Measurements from ENCODE around the gene B4GALT3. TPM values are rescaled to one million over a fixed set of nuclear protein-coding genes. Genes with fewer than 3 reads are reported as not detected.

Gene B4GALT3
- total and polyA plus RNA-seq, 12 donors, result 11.5 to 28.9 (median 19.6) TPM

GRCh38 chr1:161168906-161169305 is 8.4 kb downstream of the B4GALT3 start:
- DNase-seq, result no peak
- peaks cover 0 to 73% (median 23%) of the 10 kb centered on the region in 9 donors for H3K36me3 ChIP-seq
- intact Hi-C loops (cut with DNase I), result loop anchor here in 1 of 10 donors (5.0 kb wide), 1 partner anchor 37 kb away; the partner anchor contains the start of gene DEDD

GRCh38 chr1:161166669-161167548 is 10.4 kb downstream of the B4GALT3 start:
- DNase-seq (no peak), ATAC-seq (peak in 5 of 8 donors; percentile 0 to 8 (median 2))
- no peak for TF ChIP-seq CTCF (IDR thresholded peaks at IDR 0.05)
- Histone ChIP-seq H3K4me3 (peak overlapping the region; percentile 62 to 92 (median 78)), H3K27me3 (no peaks in the 10 kb centered on the region), H3K27ac (peak overlapping the region in 9 of 10 donors; percentile 86 to 94 (median 89)), H3K4me1 (peaks cover 7 to 40% (median 22%) of the 10 kb centered on the region in 9 donors), H3K36me3 (peaks cover 0 to 73% (median 17%) of the 10 kb centered on the region in 9 donors), H3K9me3 (no peaks in the 10 kb centered on the region)
- 8% methylated on average over 33 of the region's 33 CpGs for WGBS, 2 donors
- intact Hi-C loops (cut with DNase I), result loop anchor here in 1 of 10 donors (5.0 kb wide), 1 partner anchor 35 kb away; the partner anchor contains the start of gene DEDD

More at GRCh38 chr1:161168906-161169305, 8.4 kb downstream of the B4GALT3 start:
- no peak for TF ChIP-seq CTCF (IDR thresholded peaks at IDR 0.05)
- Histone ChIP-seq H3K4me1 (peaks cover 7 to 53% (median 41%) of the 10 kb centered on the region in 9 donors), H3K9me3 (no peaks in the 10 kb centered on the region), H3K27ac (no peak overlapping the region), H3K4me3 (no peak overlapping the region), H3K27me3 (no peaks in the 10 kb centered on the region)
- no peak for ATAC-seq
- WGBS, 2 donors, result 93 to 94% methylated on average over 9 of the region's 9 CpGs

GRCh38 chr1:161165742-161166668 is 11.3 kb downstream of the B4GALT3 start, which contains the start of gene PPOX:
Gene PPOX (plus strand): TSS chr1:161166426. CDS start chr1:161166848, 422 bp downstream.
- 1% methylated on average over 54 of the region's 54 CpGs for WGBS, 2 donors

More at GRCh38 chr1:161165742-161166668, 11.3 kb downstream of the B4GALT3 start, which contains the start of gene PPOX:
- TF ChIP-seq CTCF (IDR thresholded peaks at IDR 0.05), result peak in 8 of 9 donors; percentile 6 to 62 (median 45)
- Histone ChIP-seq H3K4me3 (peak within 1 kb of the TSS; percentile 62 to 92 (median 78)), H3K9me3 (no peaks in the 10 kb centered on the region), H3K36me3 (peaks cover 0 to 71% (median 8%) of the 10 kb centered on the region in 9 donors), H3K27me3 (no peaks in the 10 kb centered on the region), H3K27ac (peak within 1 kb of the TSS; percentile 86 to 94 (median 88)), H3K4me1 (peaks cover 10 to 41% (median 31%) of the 10 kb centered on the region in 9 donors)
- ATAC-seq (peak; percentile 94 to 97 (median 96)), DNase-seq (peak; percentile 93 to 97)
- intact Hi-C loops (cut with DNase I), result loop anchor here in 1 of 10 donors (5.0 kb wide), 1 partner anchor 34 kb away; the partner anchor contains the start of gene DEDD

Data from heart right ventricle (tissue), 16 donors.